ENCODE measurements around the gene SLIT3. TPM values are rescaled to one million over a fixed set of nuclear protein-coding genes. Genes with fewer than 3 reads are reported as not detected.

The SLIT3 gene
- total RNA-seq, 1 donor from 2014 or later: 70.0 TPM

DNA sequence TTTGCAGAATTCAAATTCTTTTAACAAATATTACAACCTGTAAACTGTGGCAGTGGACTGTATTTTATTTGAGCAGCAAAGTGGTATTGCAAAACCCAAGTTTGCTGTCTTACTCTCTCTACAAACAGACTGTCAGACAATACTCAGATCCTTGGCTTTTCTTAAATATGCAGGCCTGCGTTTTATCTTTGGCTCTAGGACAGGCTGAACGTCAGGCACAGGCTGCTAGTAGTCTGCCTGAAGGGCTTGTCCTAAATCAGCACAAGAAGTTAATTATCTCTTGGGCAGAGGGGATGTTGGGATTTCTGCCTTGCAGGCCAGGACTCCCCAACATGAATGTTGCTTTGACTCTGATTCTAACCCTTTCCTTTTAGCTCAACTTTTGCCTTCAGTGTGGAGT is 147.5 kb downstream of the SLIT3 start:
- H3K36me3 ChIP-seq: no peaks in the 10 kb centered on the region
- no peak for ATAC-seq
- H3K4me3 ChIP-seq: no peak overlapping the region
- H3K4me1 ChIP-seq: peaks cover 2% of the 10 kb centered on the region
- H3K27me3 ChIP-seq: no peaks in the 10 kb centered on the region
- H3K9me3 ChIP-seq: no peaks in the 10 kb centered on the region
- TF ChIP-seq, protein P1, sequence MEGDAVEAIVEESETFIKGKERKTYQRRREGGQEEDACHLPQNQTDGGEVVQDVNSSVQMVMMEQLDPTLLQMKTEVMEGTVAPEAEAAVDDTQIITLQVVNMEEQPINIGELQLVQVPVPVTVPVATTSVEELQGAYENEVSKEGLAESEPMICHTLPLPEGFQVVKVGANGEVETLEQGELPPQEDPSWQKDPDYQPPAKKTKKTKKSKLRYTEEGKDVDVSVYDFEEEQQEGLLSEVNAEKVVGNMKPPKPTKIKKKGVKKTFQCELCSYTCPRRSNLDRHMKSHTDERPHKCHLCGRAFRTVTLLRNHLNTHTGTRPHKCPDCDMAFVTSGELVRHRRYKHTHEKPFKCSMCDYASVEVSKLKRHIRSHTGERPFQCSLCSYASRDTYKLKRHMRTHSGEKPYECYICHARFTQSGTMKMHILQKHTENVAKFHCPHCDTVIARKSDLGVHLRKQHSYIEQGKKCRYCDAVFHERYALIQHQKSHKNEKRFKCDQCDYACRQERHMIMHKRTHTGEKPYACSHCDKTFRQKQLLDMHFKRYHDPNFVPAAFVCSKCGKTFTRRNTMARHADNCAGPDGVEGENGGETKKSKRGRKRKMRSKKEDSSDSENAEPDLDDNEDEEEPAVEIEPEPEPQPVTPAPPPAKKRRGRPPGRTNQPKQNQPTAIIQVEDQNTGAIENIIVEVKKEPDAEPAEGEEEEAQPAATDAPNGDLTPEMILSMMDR (IDR thresholded peaks at IDR 0.05): no peak
- no peak for DNase-seq
- intact Hi-C loops (cut with DNase I): no loop called here
- H3K27ac ChIP-seq: no peak overlapping the region

DNA sequence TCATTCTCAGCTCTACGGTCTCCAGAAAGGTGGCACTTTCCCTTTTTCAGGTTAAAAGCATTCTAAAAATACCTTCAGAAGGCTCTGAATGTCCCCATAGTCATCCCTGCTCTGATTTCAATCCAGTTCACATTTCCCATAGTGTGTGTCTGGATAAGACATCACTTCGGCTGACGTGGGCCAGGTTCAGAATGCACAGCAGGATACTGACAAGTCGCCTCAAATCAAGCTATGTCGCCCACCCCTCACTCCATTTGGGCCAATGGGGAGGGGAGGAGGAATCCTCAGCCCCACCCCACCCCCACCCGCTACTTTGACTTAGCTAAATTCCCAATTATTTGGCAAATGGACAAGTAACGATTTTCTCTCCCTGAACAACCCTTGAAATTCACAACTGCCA is 148.0 kb downstream of the SLIT3 start:
- DNase-seq (no peak), ATAC-seq (no peak)
- Histone ChIP-seq H3K27ac (no peak overlapping the region), H3K36me3 (no peaks in the 10 kb centered on the region), H3K27me3 (no peaks in the 10 kb centered on the region), H3K4me1 (peaks cover 3% of the 10 kb centered on the region), H3K4me3 (no peak overlapping the region), H3K9me3 (no peaks in the 10 kb centered on the region)
- intact Hi-C loops (cut with DNase I): no loop called here
- TF ChIP-seq, protein P1 (IDR thresholded peaks at IDR 0.05): no peak

DNA sequence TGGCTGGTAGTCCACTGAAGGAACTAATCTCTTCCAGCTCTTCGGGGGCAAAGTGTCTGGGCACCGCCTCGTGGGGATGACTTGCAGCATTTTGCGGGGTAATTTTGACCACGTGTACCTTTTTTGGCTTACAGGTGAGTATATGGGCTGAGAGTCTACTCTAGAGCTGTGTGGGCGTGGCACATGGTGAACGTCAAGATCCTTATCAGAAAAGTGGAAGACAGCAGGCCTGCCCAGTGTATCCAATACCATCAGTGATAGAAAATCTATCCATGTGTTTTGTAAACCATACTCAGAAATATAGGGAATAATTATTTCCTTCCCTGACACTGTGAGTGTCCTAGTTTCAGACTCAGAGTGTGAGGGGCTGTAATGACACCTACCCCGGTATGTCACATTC is 148.5 kb downstream of the SLIT3 start:
- Histone ChIP-seq H3K27ac (no peak overlapping the region), H3K4me3 (no peak overlapping the region), H3K9me3 (no peaks in the 10 kb centered on the region), H3K27me3 (no peaks in the 10 kb centered on the region), H3K4me1 (peaks cover 3% of the 10 kb centered on the region), H3K36me3 (no peaks in the 10 kb centered on the region)
- no peak for ATAC-seq
- intact Hi-C loops (cut with DNase I): no loop called here
- TF ChIP-seq, protein P1 (IDR thresholded peaks at IDR 0.05): no peak
- no peak for DNase-seq

DNA sequence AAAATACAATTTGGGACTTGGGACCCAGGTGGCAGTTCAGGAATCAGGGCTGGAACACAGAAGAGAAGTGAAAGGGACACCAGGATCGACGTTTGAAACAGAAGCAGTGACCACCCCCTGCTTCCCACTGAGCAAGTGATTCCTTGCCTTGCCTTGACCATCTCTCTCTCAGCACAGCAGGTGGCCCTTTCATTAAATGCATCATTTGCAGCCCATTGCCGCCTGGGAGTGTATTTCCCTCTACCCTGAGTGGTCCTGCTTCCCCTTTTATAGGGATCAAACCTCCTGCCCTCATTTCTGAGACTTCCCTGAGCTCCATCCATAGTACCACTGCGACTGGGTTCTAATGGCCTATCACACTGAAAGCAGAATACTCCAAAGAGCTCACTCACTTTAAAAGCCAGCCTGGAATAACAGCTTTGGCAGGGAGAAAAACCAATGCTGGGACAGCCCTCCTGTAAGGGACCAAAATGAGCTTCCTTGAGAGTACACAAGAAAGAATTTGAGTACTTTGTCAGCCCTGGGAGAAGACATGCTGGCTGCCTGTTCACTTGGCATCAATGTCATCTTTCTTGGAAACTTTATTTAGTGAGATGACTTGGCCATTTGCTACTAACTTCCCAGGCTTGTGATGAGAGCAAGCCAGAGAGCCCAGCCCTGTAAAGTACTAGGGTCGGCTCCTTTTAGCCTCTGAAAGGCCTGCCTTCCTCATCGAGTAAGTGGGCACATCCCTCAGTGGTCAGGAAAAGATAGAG is 149.7 kb downstream of the SLIT3 start:
- Histone ChIP-seq H3K9me3 (no peaks in the 10 kb centered on the region), H3K27ac (no peak overlapping the region), H3K4me1 (peaks cover 3% of the 10 kb centered on the region), H3K36me3 (no peaks in the 10 kb centered on the region), H3K4me3 (no peak overlapping the region), H3K27me3 (no peaks in the 10 kb centered on the region)
- DNase-seq (no peak), ATAC-seq (no peak)
- intact Hi-C loops (cut with DNase I): no loop called here
- TF ChIP-seq, protein P1 (IDR thresholded peaks at IDR 0.05): no peak

DNA sequence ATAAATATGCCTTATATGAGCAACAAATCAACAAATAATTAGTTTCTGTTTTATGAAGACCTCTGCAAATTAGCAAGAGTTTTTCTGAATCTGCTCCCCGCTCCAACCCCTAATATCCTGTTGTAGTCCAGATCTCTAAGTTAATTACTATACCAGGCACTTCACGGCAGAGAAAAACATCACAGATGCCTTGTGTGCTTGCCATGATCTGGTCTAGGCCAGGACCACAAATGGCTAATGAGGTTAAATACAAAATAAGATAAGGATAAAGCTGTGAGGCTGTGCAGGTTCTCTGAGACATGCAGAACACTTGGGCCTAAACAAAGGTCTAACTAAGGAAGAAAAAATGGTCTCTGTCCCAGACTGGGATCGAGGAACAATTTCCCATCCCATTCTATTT is 150.8 kb downstream of the SLIT3 start:
- DNase-seq (no peak), ATAC-seq (no peak)
- Histone ChIP-seq H3K4me1 (peaks cover 3% of the 10 kb centered on the region), H3K9me3 (no peaks in the 10 kb centered on the region), H3K4me3 (no peak overlapping the region), H3K27me3 (no peaks in the 10 kb centered on the region), H3K27ac (no peak overlapping the region), H3K36me3 (no peaks in the 10 kb centered on the region)
- TF ChIP-seq, protein P1 (IDR thresholded peaks at IDR 0.05): no peak
- intact Hi-C loops (cut with DNase I): no loop called here

Data from upper lobe of right lung (tissue), 1 donor.